Posterior cingulate gyrus (tissue), 11 donors: ENCODE results near the gene OR2AG1.

Experiments used
- DNase-seq, 10 donors: peaks; one replicate each; pipeline versions ENCODE4 v3.0.0 to v3.0.0-alpha.2; 2020 to 2021; ENCODE audit warnings: mixed read lengths in 3 of 10
- intact Hi-C: fragments of 100-400 bp; cut with DNase I; formaldehyde crosslinking; loops from one replicate; pipeline ENCODE4 v1.15.1; 2023

Gene OR2AG1, protein sequence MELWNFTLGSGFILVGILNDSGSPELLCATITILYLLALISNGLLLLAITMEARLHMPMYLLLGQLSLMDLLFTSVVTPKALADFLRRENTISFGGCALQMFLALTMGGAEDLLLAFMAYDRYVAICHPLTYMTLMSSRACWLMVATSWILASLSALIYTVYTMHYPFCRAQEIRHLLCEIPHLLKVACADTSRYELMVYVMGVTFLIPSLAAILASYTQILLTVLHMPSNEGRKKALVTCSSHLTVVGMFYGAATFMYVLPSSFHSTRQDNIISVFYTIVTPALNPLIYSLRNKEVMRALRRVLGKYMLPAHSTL

DNA sequence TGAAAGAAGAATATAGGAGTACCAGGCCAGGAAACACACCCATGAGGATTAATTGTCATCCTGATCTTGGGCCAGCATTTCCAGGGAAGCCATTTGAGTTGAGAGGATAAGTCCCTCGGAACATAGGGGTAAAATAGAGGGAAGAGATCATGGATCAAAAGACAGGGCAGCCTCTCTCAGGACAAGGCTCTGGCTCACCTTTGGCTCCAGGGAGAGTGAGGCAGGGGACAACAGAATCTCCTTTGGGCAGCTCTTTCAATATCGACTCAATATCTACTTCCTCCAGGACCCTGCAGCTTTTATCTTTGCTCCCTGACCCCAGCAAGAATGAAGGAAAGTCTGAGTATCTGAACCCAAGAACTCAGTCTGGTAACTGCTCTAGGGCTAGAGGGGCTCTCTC is at the start of gene OR2AG1:
Gene OR2AG1 (plus strand): TSS at position 301 of the 400 bp plus-strand sequence. CDS start 2,018 bp downstream, outside the sequence.
- DNase-seq = no peak
- intact Hi-C loops = no loop called here

DNA sequence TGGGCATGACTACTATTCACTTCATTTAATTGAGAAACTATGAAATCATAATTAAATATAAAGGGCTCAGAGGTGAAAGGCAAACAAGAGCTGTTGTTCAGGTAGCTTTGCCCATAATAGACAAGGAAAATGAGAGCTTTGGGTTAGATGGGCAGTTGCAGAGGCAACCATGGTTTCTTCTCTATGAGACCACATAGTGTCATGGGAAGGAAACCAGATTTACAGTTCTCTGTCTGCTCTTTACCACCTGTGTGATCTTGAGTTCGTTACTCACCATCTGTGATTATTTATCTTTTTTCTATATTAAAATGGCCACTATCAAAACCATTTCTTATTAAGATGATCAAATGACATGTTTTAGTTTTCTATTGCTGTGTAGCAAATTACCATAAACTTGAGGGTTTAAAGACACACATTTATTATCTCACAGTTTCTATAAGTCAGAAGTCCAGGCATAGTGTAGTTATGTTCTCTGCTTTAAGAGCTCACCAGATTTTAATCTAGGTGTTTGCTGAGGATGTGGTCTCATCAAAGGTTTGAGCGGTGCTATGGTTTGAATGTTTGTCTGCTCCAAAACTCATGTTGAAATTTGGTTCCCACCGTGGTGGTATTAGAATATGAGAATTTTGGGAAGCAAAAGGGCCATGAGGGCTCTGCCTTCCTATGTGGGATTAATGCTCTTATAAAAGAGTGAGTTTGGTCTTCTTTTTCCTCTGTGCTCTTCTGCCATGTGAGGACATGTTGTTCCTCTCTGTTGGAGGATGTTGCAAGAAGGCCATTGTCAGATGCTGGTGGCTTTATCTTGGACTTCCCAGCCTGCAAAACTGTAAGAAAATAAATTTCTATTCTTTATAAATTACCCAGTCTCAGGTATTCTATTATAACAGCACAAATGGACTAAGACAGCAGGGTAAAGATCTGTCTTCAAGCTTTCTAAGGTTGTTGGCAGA is 49.2 kb upstream of the OR2AG1 start:
- intact Hi-C loops = no loop called here
- no peak for DNase-seq

DNA sequence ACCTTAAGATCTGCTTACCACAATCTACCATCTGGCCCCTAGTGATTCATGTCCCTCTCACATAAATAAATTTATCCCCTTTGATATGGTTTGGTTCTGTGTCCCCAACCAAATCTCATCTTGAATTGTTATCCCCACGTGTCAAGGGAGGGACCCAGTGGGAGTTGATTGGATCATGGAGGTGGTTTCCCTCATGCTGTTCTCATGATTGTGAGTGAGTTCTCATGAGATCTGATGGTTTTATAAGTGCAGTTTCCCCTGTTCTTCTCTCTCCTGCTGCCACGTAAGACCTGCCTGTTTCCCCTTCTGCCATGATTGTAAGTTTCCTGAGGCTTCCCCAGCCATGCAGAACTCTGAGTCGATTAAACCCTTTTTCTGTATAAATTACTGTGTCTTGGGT is 48.2 kb upstream of the OR2AG1 start:
- no peak for DNase-seq
- intact Hi-C loops = no loop called here

DNA sequence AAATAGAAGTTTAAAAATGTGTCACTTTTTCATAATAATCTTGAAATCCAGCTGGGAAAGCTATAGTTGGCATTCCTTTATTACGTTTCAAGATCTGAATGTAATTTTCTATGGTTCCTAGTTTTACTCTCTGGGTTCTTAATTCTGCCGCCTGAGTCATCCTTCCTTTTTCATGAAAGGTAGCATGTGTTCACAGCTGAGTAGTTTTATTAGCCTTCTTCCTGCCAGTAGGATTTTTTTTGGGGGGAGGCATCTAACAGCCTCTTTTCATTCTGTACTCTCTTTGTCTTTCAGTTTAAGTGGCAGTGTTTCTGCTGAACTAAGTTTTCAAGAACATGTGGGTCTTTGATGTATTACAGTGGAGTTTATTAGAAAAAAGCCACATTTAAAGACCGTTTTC is 47.5 kb upstream of the OR2AG1 start:
- intact Hi-C loops = no loop called here
- no peak for DNase-seq

DNA sequence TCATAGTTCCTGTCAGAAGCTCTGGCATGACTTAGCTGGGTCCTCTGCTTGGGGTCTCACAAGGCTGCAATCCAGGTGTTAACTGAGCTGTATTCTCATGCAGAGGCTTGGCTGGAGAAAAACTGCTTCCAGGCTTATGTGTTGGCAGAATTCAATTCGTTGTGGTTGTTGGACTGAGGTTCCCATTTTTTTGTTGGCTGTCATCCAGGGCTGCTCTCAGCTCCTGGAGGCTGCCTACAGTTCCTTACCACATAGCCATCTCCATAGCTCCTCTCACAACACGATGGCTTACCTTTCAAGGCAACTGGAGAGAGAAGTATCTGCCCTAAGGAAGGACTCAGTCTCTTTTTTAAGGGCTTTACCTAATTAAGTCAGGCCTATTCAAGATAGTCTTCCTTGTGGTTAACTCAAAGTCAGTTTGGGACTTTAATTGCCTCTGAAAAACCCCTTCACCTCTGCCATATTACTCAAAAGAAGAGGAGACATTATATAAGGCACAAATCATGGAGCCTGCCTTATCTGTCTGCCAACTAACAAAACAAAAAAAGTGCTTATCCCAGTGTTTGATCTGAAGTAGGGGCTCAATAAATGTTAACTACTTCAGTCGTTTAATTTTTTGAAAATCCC is 46.2 kb upstream of the OR2AG1 start:
- no peak for DNase-seq
- intact Hi-C loops = no loop called here

DNA sequence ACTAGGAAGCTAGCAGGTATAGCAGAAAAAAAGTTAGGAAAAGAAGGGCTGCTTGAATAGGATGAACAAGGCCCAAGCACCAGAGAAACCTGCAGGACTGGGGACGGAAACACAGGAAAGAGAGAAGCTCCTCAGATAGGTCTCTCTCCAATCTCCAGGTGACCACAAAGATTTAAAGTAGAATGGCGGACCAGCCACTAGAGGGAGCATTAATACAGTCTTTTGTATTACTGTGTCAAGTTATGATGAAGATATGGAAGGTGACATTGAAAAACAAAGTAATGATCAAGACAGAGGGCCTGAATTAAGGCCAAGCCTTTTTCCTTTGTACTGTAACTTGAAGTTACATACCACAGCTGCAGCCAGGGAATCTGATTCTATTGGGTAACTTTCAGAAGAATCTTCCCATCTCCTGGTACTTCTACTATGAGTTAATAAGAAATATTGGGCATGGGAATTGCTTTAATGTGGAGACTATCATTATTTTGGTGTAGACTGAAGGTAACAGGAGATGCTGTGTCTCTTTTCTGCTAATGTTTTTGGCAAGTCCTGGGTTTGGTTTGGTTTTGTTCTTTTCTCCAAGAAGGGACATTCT is 44.9 kb upstream of the OR2AG1 start:
- intact Hi-C loops = no loop called here
- DNase-seq = peak in 1 of 10 donors; percentile 6

DNA sequence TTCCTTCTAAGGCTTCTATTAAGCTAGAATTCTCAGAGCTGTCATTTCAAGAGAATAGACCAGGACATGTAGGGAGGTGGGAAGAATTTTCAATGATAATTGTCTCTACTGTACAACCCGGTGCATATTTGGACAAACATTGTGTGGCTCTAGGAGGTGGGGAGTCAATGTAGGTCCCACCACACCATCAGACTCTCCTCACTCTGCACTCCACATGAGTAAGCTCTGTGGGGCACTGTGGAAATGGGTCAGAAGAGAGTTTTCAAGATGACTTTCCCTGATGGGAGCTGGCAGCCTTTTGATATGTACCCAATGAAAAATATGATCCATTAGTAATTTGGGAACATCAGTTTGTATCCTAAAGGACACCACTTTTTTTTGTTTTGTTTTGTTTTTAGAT is 44.2 kb upstream of the OR2AG1 start:
- intact Hi-C loops = no loop called here
- DNase-seq = no peak

DNA sequence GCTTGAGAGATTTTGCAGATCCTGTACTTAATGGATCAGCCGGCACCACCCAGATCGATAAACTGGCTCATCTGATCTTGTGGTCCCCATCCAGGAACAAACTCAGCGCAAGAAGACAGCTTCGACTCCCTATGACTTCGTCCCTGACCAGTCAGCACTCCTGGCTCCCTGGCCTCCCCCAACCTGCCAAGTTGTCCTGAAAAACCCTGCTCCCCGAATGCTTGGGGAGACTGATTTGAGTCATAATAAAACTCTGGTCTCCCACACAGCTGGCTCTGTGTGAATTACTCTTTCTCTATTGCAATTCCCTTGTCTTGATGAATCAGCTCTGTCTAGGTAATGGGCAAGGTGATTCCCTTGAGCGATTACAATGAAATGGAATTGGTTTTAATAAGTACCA is 40.6 kb upstream of the OR2AG1 start:
- intact Hi-C loops = no loop called here
- no peak for DNase-seq

DNA sequence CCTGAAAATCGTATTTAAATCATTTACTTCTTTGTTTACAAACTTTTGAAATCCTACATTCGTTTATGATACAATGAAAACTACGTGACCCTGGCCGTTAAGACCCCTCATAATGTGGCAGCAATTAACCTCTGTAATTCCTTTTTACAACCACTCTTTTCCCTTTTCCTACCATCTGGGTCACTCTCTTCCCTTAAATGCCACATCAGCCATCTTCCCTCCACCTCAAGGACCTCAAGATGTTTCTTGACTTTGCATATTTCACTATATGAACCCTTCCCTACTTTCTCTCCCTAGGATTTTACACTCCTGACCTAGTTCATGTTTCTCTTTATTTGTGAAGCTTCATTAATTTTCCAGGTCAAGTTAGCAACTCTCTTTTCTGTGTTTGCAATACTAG is 37.8 kb upstream of the OR2AG1 start:
- intact Hi-C loops = no loop called here
- no peak for DNase-seq

DNA sequence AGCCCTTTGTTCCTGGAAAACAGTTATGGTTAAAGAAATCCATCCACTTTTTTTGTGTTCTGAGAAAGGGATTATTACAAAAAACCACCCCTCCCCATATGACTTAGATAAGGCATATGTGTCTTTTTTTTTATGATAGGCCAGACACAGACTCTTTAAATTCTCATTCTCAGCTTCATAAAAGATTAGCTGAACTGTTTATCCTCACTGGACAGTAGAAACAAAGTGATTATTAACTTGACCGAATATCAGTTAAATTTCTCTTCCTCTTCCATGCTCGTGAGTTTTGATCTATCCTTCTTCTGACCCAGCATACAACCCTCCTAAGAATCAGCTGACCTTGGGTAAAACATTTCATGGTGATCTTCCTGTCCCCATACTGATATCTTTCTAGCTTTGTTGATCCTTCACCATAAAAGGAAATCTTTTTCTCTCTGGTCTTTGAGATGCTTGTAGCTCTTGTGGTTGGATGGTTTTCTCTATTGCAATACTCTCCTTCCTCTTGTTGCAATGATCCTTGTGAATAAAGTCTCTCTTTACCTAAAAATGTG is 37.3 kb upstream of the OR2AG1 start:
- DNase-seq = no peak
- intact Hi-C loops = no loop called here

DNA sequence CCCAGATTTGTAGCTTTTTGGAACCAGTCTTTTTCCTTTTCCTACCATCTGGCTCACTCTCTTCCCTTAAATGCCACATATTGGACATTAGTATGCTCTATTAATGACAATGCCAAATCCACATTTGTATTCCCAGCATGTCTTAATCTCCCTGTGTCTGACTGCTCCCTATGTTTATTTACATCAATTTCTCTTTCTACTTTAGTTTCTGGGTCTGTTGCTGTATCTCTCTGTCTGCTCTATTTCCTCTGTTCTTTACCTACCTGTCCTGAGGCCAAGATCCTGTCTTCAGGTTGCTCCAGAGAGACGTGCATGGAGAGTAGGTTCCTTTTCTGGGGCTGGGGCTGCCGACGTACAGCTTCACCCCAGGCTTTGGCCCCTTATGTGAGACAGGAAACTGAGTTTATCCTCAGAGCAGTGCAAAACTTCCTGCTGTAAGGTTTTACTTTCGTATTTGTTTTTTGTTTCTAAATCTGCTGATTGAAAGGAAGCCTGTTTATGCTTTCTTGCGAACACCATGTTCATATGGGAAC is 36.7 kb upstream of the OR2AG1 start:
- intact Hi-C loops = no loop called here
- no peak for DNase-seq

DNA sequence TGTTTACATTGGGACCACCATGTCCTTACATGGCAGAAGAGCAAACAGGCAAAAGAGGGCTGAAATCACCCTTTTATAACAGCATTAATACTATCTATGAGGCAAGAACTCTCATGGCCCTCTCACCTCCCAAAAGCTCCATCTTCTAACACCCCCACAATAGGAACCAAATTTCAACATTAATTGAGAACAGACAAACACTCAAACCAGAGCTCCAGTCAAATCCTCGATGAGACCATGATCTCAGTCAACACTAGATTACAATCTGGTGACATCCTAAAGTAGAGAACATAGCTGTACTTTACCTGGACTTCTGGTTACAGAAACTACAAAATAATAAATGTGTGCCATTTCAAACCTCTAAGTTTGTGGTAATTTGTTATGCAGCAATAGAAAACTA is 36.2 kb upstream of the OR2AG1 start:
- no peak for DNase-seq
- intact Hi-C loops = no loop called here

DNA sequence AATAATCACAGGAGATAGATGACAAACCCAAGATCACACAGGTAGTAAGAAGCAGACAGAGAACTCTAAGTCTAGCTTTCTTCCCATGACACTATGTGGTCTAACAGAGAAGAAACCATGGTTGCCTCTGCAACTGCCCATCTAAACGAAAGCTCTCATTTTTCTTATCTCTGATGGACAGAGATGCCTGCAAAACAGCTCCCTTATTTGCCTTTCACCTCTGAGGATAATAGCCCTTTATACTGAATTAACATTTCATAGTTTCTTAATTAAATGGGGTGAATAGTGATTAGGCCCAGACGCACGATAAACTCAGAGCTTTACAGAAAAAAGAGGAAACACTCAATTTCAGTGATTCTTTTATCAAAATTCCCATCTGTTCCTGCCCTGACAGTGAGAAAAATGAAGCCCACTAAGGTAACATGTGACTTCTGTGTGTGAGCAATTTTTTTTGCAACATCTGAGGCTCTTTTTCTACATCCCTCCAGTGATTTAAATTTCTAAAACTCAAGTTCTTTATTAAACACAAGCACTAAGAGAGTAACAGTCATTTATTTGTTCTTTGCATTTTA is 35.6 kb upstream of the OR2AG1 start:
- intact Hi-C loops = no loop called here
- DNase-seq = no peak

DNA sequence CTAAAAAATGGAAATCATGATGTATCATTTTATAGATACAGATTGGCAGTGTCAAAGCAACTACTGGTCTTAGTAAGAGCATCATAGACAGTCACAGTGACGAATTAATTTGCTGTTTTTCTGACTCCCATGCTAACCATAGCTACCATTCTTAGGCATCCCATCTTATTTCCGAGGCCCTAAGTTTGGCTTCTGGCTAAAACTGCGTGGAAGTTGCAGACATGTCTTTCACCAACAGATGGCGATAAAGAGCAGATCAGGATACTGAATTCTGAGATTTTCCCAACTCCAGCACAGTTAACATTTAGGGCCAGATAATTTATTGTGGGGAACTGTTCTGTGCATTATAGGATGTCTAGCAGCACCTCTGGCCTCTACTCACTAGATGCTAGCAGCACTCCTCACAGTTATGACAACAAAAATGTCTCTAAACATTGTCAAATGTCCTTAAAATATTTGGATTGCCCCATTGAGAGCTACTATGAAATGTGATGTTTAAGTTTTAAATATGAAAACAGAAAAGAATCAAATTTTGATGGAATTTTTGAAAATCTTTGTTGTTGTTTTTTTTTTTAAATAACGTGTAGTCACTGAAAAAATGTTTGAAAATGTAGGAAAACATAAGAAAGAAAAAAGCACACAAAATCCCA is 27.4 kb upstream of the OR2AG1 start:
- DNase-seq = peak in 3 of 10 donors; percentile 8 to 38 (median 19)
- intact Hi-C loops = loop anchor here (2.0 to 5.0 kb wide), 3 partner anchors 43 to 373 kb away; partner anchors contain the start of genes ARFIP2 and TIMM10B

DNA sequence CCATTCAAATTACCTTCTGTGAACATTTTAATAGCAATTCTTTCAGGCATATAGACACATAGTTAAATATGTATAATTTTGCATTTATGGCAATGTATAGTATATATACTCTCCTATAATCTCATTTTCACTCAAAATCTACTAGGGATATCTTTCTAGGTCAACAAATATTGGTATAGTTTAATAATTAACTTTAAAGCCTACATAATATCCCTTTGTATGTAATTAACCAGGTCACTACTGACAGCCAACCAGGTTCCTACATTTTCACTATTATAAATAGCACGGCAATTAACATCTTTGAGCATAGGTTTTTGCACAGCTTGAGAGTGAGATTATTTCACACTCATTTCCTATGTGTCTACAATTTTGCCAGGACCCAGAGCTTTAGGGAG is 26.9 kb upstream of the OR2AG1 start:
- intact Hi-C loops = loop anchor here (2.0 to 5.0 kb wide), 3 partner anchors 43 to 374 kb away; partner anchors contain the start of genes ARFIP2 and TIMM10B
- no peak for DNase-seq

DNA sequence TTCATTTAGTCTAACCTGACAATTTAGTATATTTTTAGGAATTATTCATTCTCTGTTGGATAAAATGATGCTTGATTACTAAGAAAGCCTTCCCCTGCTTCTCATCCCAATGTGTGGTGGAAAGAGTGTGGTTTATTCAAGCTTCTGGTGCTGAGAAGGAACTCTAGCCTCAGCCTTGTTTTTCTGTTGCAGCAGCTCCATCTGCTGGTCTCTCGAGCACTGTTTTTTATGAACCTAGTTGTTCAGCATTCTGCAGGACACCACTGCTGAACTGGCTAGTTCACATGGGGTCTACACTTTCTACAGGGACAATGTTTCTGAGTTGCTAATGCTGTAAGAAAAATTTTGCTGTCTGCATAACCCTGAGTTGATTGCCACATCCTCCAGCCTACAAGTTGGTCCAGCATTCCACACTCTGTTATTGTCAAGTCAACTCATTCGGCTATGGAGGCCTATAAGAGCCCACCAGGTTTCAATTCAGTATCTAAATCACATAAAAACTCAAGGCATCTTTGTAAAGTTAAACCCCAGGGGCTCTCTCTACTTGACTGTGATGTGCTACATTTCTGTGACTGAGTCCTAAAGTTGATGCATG is 25.4 kb upstream of the OR2AG1 start:
- intact Hi-C loops = loop anchor here (1.0 to 5.0 kb wide), 3 partner anchors 54 to 375 kb away; partner anchors contain the start of genes ARFIP2 and TIMM10B
- peak in 8 of 10 donors; percentile 17 to 87 (median 60) for DNase-seq

DNA sequence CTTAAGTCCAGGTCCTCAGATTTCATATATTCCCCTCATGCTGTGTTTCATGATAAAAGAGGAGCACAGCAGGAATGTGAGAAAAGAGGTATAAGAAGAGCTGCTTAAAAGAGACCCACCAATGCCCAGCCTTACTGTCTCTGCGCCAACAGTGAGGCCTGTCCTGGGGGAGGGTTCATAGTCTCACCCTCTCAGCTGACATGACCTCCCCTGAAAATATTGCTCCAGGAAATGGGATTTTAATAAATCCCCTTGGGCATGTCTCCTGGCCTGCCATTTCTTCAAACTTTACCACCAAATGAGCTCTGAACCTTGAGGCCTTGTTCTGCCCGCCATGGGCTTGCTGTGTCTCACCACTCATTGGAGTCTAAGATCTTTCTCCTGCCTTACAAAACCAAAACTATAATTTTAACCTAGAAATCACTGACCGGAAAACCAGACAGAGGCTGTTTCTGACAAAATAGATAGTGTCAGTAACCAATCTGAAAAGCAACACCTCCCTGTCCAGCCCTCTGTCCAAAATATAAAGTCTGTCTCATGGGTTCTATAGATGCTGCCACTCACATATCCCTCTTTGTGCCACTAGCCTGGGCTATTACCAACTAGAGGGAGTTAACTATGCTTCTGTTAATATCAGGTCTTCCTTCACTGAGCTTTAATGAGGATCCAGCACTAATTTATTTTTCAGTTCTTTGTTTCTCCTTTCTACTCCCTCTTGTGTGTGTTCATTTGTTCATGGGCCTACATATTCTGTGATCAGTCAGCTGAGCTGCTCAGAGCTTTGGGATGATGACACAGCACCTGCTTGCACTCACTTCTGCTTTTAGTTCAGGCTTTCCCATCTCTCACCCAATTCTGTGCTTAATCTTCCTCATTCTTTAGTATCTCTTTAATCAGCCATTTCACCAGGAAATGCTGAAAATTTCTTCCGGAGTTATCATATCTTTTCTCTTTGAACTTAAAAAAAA is 10.6 kb upstream of the OR2AG1 start, which contains the start of gene OR2AG2:
Gene OR2AG2 (minus strand): TSS at position 51 of the 968 bp plus-strand sequence. CDS start 3,019 bp downstream, outside the sequence.
- intact Hi-C loops = no loop called here
- DNase-seq = no peak
